ENCODE data around the gene TBPL2.

DNA sequence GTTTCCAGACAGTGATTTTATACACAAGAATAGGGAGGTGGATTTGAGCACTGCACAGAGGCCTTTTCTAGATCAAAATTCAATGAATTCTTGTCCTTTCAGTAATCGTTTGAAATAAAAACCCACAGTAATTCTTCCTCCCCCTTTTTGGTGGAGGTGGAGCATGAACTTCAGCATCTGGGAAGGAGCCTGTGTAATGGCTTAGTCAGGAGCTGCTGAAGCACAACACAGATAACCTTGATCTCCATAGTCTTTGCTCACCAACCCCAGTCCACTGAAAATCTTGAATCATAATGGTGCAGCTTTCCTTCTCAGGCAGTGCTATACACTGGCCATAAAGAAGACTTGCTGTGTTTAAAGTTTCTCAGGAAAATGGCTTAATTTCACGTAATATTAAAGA is 6.4 kb upstream of the TBPL2 start:
- TF ChIP-seq, protein P1, sequence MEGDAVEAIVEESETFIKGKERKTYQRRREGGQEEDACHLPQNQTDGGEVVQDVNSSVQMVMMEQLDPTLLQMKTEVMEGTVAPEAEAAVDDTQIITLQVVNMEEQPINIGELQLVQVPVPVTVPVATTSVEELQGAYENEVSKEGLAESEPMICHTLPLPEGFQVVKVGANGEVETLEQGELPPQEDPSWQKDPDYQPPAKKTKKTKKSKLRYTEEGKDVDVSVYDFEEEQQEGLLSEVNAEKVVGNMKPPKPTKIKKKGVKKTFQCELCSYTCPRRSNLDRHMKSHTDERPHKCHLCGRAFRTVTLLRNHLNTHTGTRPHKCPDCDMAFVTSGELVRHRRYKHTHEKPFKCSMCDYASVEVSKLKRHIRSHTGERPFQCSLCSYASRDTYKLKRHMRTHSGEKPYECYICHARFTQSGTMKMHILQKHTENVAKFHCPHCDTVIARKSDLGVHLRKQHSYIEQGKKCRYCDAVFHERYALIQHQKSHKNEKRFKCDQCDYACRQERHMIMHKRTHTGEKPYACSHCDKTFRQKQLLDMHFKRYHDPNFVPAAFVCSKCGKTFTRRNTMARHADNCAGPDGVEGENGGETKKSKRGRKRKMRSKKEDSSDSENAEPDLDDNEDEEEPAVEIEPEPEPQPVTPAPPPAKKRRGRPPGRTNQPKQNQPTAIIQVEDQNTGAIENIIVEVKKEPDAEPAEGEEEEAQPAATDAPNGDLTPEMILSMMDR (conservative IDR thresholded peaks at IDR 0.05; ENCODE audit: low read depth, low read length), result no peak
- TF ChIP-seq EZH2 (IDR thresholded peaks at IDR 0.05; ENCODE audit: borderline replicate concordance, low read depth, low read length, poor library complexity, severe bottlenecking), result no peak

All from A673 (cell line).